GM12878 (cell line): ENCODE results near the gene PSPC1. TPM values are rescaled to one million over a fixed set of nuclear protein-coding genes. Genes with fewer than 3 reads are reported as not detected.

Source experiments
- ATAC-seq: fragments of 200-7000 bp; cut with Tn5 transposase; 3 replicates; pipeline ENCODE4 v1.9.1; 2020; ENCODE audit warnings: mild to moderate bottlenecking, moderate library complexity
- BruUV-seq: library from RNA; stranded (reverse); fragments of 400-500 nt; replicated peaks from 2 replicates; lab custom pipeline; 2021; lab: Mats Ljungman, UMichigan
- CTCF ChIA-PET: fragments of 300-600 bp; sonication (Branson Sonifier 250); formaldehyde crosslinking; extraction: SDS; loops from one replicate; lab custom pipeline; 2021; ENCODE audit warnings: inconsistent platforms; lab: Yijun Ruan, JAX
- POLR2A ChIA-PET: fragments of 350-600 bp; formaldehyde crosslinking; extraction: SDS; loops from one replicate; lab custom pipeline; 2021; ENCODE audit warnings: inconsistent platforms; lab: Charles Lee
- RAD21 ChIA-PET: fragments of 300-600 bp; sonication (Branson Sonifier 250); formaldehyde crosslinking; loops from one replicate; lab custom pipeline; 2023; ENCODE audit warnings: antibody characterized with exemption; ENCODE audit not compliant: unreplicated experiment; lab: Charles Lee
- SMC1A ChIA-PET: fragments of 300-600 bp; sonication (Branson Sonifier 250); formaldehyde crosslinking; loops from one replicate; lab custom pipeline; 2023; ENCODE audit not compliant: unreplicated experiment, uncharacterized antibody; lab: Charles Lee
- DNase-seq: peaks from one replicate; pipeline ENCODE4 v3.0.0-alpha.2; 2011; ENCODE audit warnings: low read depth, low spot score
- FAIRE-seq: peaks from 3 replicates; lab custom pipeline; 2011; peaks lifted over from hg19 to GRCh38; lab: Jason Lieb, UNC
- H2AFZ ChIP-seq: 2 replicates; pipeline ENCODE4 v1.6.0; 2011; ENCODE audit warnings: low read depth, low read length, control low read depth; ENCODE audit not compliant: control insufficient read depth
- H3K27ac ChIP-seq: 2 replicates; pipeline ENCODE4 v1.5.1; 2011; ENCODE audit warnings: control low read depth; ENCODE audit not compliant: control insufficient read depth, insufficient read depth
- H3K27me3 ChIP-seq, 2 experiments: replicated peaks in 1 of 2; 2 replicates each; pipeline versions ENCODE4 v1.6.0 to v1.6.1; 2011; ENCODE audit warnings: low read length in 1 of 2; ENCODE audit not compliant: control insufficient read depth in 2 of 2, insufficient read depth in 2 of 2
- H3K36me3 ChIP-seq, 2 experiments: 2 replicates each; pipeline ENCODE4 v1.5.1; 2011; ENCODE audit warnings: low read length in 1 of 2; ENCODE audit not compliant: control insufficient read depth in 2 of 2, insufficient read depth in 2 of 2
- H3K4me1 ChIP-seq: 2 replicates; pipeline ENCODE4 v1.6.1; 2011; ENCODE audit warnings: mild to moderate bottlenecking, low read length, moderate library complexity, mixed read lengths; ENCODE audit not compliant: control insufficient read depth, insufficient read depth
- H3K4me2 ChIP-seq: 2 replicates; pipeline ENCODE4 v1.6.0; 2011; ENCODE audit warnings: control low read depth; ENCODE audit not compliant: control insufficient read depth, insufficient read depth
- H3K4me3 ChIP-seq: fragments of 200-600 bp; sonication (generic); 2 replicates; pipeline ENCODE4 v1.5.1; 2016
- H3K79me2 ChIP-seq: 2 replicates; pipeline ENCODE4 v1.6.0; 2011; ENCODE audit warnings: low read length; ENCODE audit not compliant: control insufficient read depth, insufficient read depth
- H3K9ac ChIP-seq: 2 replicates; pipeline ENCODE4 v1.8.0; 2011; ENCODE audit warnings: low read length, control low read depth, mixed read lengths; ENCODE audit not compliant: control insufficient read depth, insufficient read depth
- H3K9me3 ChIP-seq: replicated peaks from 3 replicates; pipeline ENCODE4 v1.5.1; 2011; ENCODE audit warnings: mild to moderate bottlenecking, low read length; ENCODE audit not compliant: control insufficient read depth, insufficient read depth
- H4K20me1 ChIP-seq: 2 replicates; pipeline ENCODE4 v1.6.0; 2011; ENCODE audit not compliant: control insufficient read depth, insufficient read depth
- BCL11A ChIP-seq: IDR thresholded peaks from 2 replicates; pipeline ENCODE4 v1.6.1; 2011; ENCODE audit warnings: low read depth, low read length
- BCLAF1 ChIP-seq: fragments of 450-650 bp; IDR thresholded peaks from 2 replicates; pipeline ENCODE4 v1.6.1; 2017; ENCODE audit warnings: antibody characterized with exemption, mild to moderate bottlenecking, moderate library complexity
- CREM ChIP-seq: IDR thresholded peaks from 2 replicates; pipeline ENCODE4 v1.6.1; 2014; ENCODE audit warnings: antibody characterized with exemption, low read depth
- MYB ChIP-seq: fragments of 150-350 bp; IDR thresholded peaks from 2 replicates; pipeline ENCODE4 v1.6.1; 2014; ENCODE audit warnings: mild to moderate bottlenecking, low read depth, low read length, borderline replicate concordance
- NR2C1 ChIP-seq: fragments of 450-650 bp; IDR thresholded peaks from 2 replicates; pipeline ENCODE4 v1.6.1; 2017; ENCODE audit warnings: antibody characterized with exemption, mild to moderate bottlenecking, moderate library complexity
- NRF1 ChIP-seq: conservative IDR thresholded peaks from 2 replicates; pipeline ENCODE4 v1.6.1; 2011; ENCODE audit warnings: mild to moderate bottlenecking, low read depth, low read length, improper control_type of control experiment
- POLR2AphosphoS2 ChIP-seq: IDR thresholded peaks from 2 replicates; pipeline ENCODE4 v1.6.1; 2011; ENCODE audit warnings: low read depth, mild to moderate bottlenecking, low read length, improper control_type of control experiment, moderate library complexity
- POU2F2 ChIP-seq: IDR thresholded peaks from 3 replicates; pipeline ENCODE4 v1.6.1; 2011; ENCODE audit warnings: low read depth, mild to moderate bottlenecking, low read length, borderline replicate concordance
- RAD21 ChIP-seq: IDR thresholded peaks from 2 replicates; pipeline ENCODE4 v1.6.1; 2011; ENCODE audit warnings: mild to moderate bottlenecking, low read depth, low read length, moderate library complexity; ENCODE audit not compliant: insufficient read depth
- RAD51 ChIP-seq: fragments of 450-650 bp; IDR thresholded peaks from 2 replicates; pipeline ENCODE4 v1.6.1; 2016; ENCODE audit warnings: moderate library complexity, mild to moderate bottlenecking, inconsistent platforms
- RCOR1 ChIP-seq: conservative IDR thresholded peaks from 2 replicates; pipeline ENCODE4 v1.6.1; 2012; ENCODE audit warnings: low read depth, low read length, improper control_type of control experiment
- RUNX3 ChIP-seq: IDR thresholded peaks from 2 replicates; pipeline ENCODE4 v1.6.1; 2012; ENCODE audit warnings: low read length, inconsistent platforms
- SREBF2 ChIP-seq: IDR thresholded peaks from 2 replicates; pipeline ENCODE4 v1.6.1; 2012; ENCODE audit warnings: mild to moderate bottlenecking, low read length
- TCF12 ChIP-seq: IDR thresholded peaks from 2 replicates; pipeline ENCODE4 v1.6.1; 2011; ENCODE audit warnings: low read depth, mild to moderate bottlenecking, low read length
- WRNIP1 ChIP-seq: IDR thresholded peaks from 2 replicates; pipeline ENCODE4 v1.6.1; 2011; ENCODE audit warnings: low read depth, low read length, improper control_type of control experiment, borderline replicate concordance
- ZBED1 ChIP-seq: IDR thresholded peaks from 2 replicates; pipeline ENCODE4 v1.6.1; 2016; ENCODE audit warnings: borderline replicate concordance
- ZNF384 ChIP-seq: IDR thresholded peaks from 2 replicates; pipeline ENCODE4 v1.6.1; 2012; ENCODE audit warnings: low read depth, mild to moderate bottlenecking, low read length, improper control_type of control experiment, borderline replicate concordance
- WGBS: methylation state at CpG from one replicate; pipeline ENCODE4 v1.1.6; 2016; ENCODE audit warnings: low lambda C conversion rate; ENCODE audit not compliant: insufficient replicate concordance, insufficient coverage; ENCODE audit errors: missing lambda C conversion rate; 5-methylcytosine and 5-hydroxymethylcytosine counted together
- in situ Hi-C: fragments of 300-500 bp; cut with MboI; formaldehyde crosslinking; loops from 9 replicates; pipeline ENCODE4 v1.14.3; 2018; ENCODE audit warnings: mixed read lengths
- intact Hi-C: fragments of 100-400 bp; cut with micrococcal nuclease; formaldehyde crosslinking; loops from one replicate; pipeline ENCODE4 v1.14.2; 2022; ENCODE audit not compliant: unreplicated experiment
- polyA plus RNA-seq, 11 experiments: library from polyadenylated mRNA; depleted of rRNA in 4 of 11; unstranded in 6 of 11; stranded (reverse) in 5 of 11; fragments of >200 nt; fragmentation: Nextera tagmentation in 4 of 11; fragmentation: Illumina TruSeq in 1 of 11; extraction: Ambion mirVana in 4 of 11; extraction: Trizol in 1 of 11; gene quantifications; 1 replicate in 1 of 11; 2 replicates in 10 of 11; pipeline versions ENCODE4 v1.2.1 to v1.2.3, GENCODE V29; 2011 to 2016; ENCODE audit warnings: inconsistent platforms in 2 of 11, missing spikeins in 2 of 11, low read depth in 1 of 11
- total RNA-seq, 4 experiments: library from RNA; depleted of rRNA in 3 of 4; stranded (reverse); fragments of >200 nt in 3 of 4; fragmentation: Illumina TruSeq in 1 of 4; extraction: Trizol in 1 of 4; gene quantifications; 2 replicates each; pipeline versions ENCODE4 v1.2.1 to v1.2.3, GENCODE V29; 2013 to 2021

Gene PSPC1
- total and polyA plus RNA-seq, 10 of the 15 experiments (the other 5 are each of a cell fraction or from before 2014, with no cell fraction given) = 17.7 to 76.3 (median 66.8) TPM

DNA sequence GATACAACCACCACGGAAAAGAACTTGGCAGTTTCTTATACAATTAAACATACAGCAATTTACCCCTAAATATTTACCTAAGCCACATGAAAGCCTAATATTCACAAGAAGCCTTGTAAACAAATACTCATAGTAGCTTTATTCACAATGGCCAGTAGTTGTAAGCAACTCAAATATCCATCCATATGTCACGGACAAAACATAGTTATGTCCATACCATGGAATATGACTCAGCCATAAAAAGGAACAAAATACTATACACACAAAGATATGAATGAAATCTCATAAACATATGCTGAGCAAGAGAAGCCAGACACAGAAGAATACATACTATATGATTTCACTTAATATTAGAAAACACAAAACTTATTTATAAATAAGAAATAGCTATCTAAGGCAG is 12.9 kb downstream of the PSPC1 start:
- CTCF ChIA-PET = interaction anchor here (0.9 kb wide), 1 partner anchor 11 kb away, joined by 3 read pairs; no protein-coding TSS in a partner anchor
- no peak for TF ChIP-seq NRF1
- ATAC-seq (no peak), DNase-seq (no peak), FAIRE-seq (no peak)
- in situ Hi-C loops (no loop called here), intact Hi-C loops (loop anchor here (5.0 to 10.0 kb wide), 3 partner anchors 55 to 195 kb away; partner anchors contain the start of gene ZMYM5)
- Histone ChIP-seq H2AFZ (no peak overlapping the region), H3K4me3 (no peak overlapping the region), H3K4me1 (no peaks in the 10 kb centered on the region), H3K36me3 (peaks cover 6 to 27% of the 10 kb centered on the region in 2 experiments; a peak in 3 of 4 replicates), H3K79me2 (peaks cover 65% of the 10 kb centered on the region), H3K9ac (no peak overlapping the region), H3K27me3 (no peaks in the 10 kb centered on the region), H3K4me2 (no peak overlapping the region), H3K9me3 (no peaks in the 10 kb centered on the region), H4K20me1 (peaks cover 3% of the 10 kb centered on the region; the same call in 1 of the 2 replicates), H3K27ac (no peak overlapping the region)
- WGBS = 100% methylated on average over 2 of the region's 2 CpGs
- TSS peak; percentile 20 for BruUV-seq
- RAD21 ChIA-PET = no interaction called here
- SMC1A ChIA-PET = no interaction called here
- POLR2A ChIA-PET = no interaction called here

DNA sequence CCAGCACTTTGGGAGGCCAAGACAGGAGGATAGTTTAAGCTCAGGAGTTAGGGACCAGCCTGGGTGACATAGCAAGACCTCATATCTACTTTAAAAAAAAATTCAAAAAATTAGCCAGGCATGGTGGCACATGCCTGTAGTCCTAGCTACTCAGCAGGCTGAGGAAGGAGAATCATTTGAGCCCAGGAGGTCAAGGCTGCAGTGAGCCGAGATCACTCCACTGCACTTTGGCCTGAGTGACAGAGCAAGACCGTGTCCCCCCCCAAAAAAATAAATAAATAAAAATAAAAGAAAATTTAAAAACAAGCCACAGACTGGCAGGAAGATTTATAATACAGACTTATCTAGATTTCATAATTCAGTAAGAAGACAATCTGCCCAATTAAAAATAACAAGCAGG is 14.8 kb downstream of the PSPC1 start:
- intact Hi-C loops (loop anchor here (5.0 to 10.0 kb wide), 3 partner anchors 57 to 197 kb away; partner anchors contain the start of gene ZMYM5), in situ Hi-C loops (no loop called here)
- Histone ChIP-seq H4K20me1 (peaks cover 3% of the 10 kb centered on the region; the same call in 1 of the 2 replicates), H2AFZ (no peak overlapping the region), H3K4me3 (no peak overlapping the region), H3K9ac (no peak overlapping the region), H3K4me2 (no peak overlapping the region), H3K27me3 (no peaks in the 10 kb centered on the region), H3K9me3 (no peaks in the 10 kb centered on the region), H3K4me1 (no peaks in the 10 kb centered on the region), H3K27ac (no peak overlapping the region), H3K36me3 (peaks cover 6 to 31% of the 10 kb centered on the region in 2 experiments; a peak in 3 of 4 replicates), H3K79me2 (peaks cover 68% of the 10 kb centered on the region)
- DNase-seq (no peak), FAIRE-seq (no peak), ATAC-seq (peak; percentile 21; the same call in 2 of the 3 replicates)
- ChIA-PET CTCF (no interaction called here), POLR2A (no interaction called here), SMC1A (interaction anchor here (0.6 kb wide), 1 partner anchor 68 kb away, joined by 4 read pairs; no protein-coding TSS in a partner anchor), RAD21 (no interaction called here)
- BruUV-seq = no TSS peak
- 100% methylated on average over 2 of the region's 2 CpGs for WGBS
- TF ChIP-seq BCL11A = no peak
- no peak for TF ChIP-seq POU2F2
- no peak for TF ChIP-seq TCF12
- no peak for TF ChIP-seq MYB
- TF ChIP-seq BCLAF1 = no peak
- TF ChIP-seq CREM = no peak
- no peak for TF ChIP-seq RUNX3
- TF ChIP-seq RAD51 = no peak
- TF ChIP-seq WRNIP1 = no peak
- no peak for TF ChIP-seq ZBED1
- no peak for TF ChIP-seq POLR2AphosphoS2
- no peak for TF ChIP-seq RCOR1
- no peak for TF ChIP-seq SREBF2
- TF ChIP-seq RAD21 = no peak
- no peak for TF ChIP-seq ZNF384
- no peak for TF ChIP-seq NR2C1
